ENCODE data around the gene DCAF17. TPM values are rescaled to one million over a fixed set of nuclear protein-coding genes. Genes with fewer than 3 reads are reported as not detected.
A peak's percentile ranks its signal among the peaks of the same experiment; 100 is the strongest.
"Not testable (repeated sequence)": the region's sequence is repeated elsewhere in the genome, so short reads cannot be mapped to it uniquely, and the experiment has no call there.

Gene DCAF17
- total RNA-seq, 1 experiment from 2014 or later = 24.7 TPM

DNA sequence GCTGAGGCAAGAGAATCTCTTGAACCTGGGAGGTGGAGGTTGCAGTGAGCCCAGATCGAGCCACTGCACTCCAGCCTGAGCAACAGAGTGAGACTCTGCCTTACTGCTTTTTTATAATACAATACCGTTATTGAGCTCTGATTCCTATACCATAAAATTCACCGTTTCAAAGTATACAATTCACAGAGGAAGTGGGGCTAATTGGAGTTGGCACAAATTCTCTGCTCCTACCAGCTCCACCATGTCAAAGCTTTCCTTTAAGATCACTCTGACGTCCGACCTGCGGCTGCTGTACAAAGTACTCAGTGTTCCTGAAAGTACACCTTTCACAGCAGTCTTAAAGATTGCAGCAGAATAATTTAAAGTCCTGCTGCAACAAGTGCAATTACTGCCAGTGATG is 58.6 kb downstream of the DCAF17 start:
- Histone ChIP-seq H3K27me3 (no peaks in the 10 kb centered on the region), H3K36me3 (no peaks in the 10 kb centered on the region), H3K4me3 (no peak overlapping the region), H3K4me1 (no peaks in the 10 kb centered on the region), H3K27ac (no peak overlapping the region), H3K9me3 (replicated peaks) (0 out of 2 replicates have a peak, but pooled peaks cover 3% of the 10 kb centered on the region)
- DNase-seq = no peak

DNA sequence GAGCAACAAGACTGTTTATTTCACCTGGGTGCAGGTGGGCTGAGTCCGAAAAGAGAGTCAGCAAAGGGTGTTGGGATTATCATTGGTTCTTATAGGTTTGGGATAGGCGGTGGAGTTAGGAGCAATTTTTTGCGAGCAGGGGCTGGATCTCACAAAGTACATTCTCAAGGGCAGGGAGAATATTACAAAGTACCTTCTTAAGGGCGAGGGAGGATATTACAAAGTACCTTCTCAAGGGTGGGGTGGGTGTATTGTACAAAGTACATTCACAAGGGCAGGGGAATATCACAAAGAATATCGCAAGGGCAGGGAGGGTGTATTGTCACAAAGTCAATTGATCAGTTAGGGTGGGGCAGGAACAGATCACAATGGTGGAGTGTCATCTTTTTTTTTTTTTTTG is 63.6 kb downstream of the DCAF17 start:
- not testable (repeated sequence) for H3K27ac ChIP-seq; H3K36me3 ChIP-seq; H3K4me1 ChIP-seq; H3K27me3 ChIP-seq; H3K9me3 ChIP-seq (replicated peaks); H3K4me3 ChIP-seq; DNase-seq

DNA sequence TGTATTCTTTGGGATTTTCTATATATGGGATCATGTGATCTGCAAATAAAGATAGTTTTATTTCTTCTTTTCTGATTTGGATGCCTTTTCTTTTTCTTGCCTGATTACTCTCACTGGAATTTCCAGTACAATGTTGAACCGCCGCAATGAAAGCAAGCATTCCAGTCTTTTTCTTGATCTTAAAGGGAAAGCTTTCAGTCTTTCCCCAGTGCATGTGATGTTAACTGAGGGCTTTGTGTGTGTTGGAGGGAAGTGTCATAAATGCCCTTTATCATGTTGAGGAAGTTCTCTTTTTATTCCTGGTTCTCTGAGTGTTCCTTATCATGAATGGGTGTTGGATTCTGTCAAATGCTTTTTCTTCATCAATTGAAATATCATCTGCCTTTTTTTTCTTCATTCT is 71.3 kb downstream of the DCAF17 start:
- no peak overlapping the region for H3K27ac ChIP-seq
- H3K4me1 ChIP-seq = no peaks in the 10 kb centered on the region
- DNase-seq = no peak
- no peak overlapping the region for H3K4me3 ChIP-seq
- no peaks in the 10 kb centered on the region for H3K9me3 ChIP-seq (replicated peaks)
- no peaks in the 10 kb centered on the region for H3K36me3 ChIP-seq
- no peaks in the 10 kb centered on the region for H3K27me3 ChIP-seq

DNA sequence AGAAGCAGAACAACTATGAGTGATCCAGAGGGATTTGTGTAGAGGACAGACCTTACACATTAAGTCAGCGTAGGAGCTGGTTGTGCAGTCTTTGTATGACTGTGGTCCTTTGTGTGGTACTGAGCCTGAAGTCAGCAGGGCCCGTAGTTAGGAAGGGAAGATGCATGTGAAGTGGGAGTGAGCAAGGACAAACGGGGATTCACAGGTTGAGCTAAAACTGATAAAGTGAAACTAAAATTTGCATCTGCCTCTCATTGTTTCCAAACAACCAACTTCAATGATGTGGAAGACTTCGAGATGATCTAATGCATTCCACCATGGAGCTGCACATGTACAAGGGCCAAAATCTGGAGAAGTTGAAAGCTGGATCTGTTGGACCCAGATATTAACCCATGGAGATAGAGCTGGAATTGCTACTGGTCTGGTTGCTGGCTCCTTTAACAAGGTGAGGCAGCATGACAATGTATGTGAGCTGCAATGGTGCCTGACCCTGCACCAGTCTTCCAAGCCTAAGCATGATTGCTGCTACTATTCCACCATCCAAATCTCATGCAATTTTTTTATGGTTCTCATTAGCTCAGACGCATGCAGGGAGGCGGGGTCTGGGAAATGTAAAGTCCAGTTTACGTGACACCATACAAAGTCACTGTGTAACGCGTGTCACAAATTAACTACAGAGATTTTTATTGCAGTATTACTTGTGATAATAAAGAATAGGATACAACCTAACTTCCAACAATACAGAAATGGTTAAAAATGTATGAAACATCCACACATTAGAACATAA is 76.1 kb downstream of the DCAF17 start:
- no peak for DNase-seq
- Histone ChIP-seq H3K27ac (no peak overlapping the region), H3K36me3 (no peaks in the 10 kb centered on the region), H3K4me3 (no peak overlapping the region), H3K27me3 (no peaks in the 10 kb centered on the region), H3K4me1 (no peaks in the 10 kb centered on the region), H3K9me3 (replicated peaks) (no peaks in the 10 kb centered on the region)

DNA sequence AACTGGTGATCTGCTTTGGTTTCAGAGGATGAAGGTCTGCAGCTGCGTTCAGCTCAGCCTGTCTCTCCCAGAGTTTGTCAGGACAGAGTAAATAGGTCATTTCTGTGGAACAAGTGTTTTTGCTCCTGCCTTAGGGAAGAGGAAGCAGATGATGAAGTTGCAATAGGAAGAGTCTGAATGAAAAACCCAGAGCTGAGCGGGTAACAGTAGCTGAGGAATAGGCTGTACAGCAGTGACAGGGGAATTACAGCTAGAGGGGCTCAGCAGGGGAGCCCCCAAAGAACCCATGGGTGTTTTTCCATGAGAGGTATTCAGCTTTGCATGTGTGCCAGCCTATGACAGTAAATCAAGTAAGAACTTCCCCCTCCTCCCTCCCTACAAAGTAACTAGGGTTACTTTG is 78.0 kb downstream of the DCAF17 start:
- H3K27ac ChIP-seq = no peak overlapping the region
- no peak for DNase-seq
- no peak overlapping the region for H3K4me3 ChIP-seq
- no peaks in the 10 kb centered on the region for H3K36me3 ChIP-seq
- no peaks in the 10 kb centered on the region for H3K9me3 ChIP-seq (replicated peaks)
- no peaks in the 10 kb centered on the region for H3K4me1 ChIP-seq
- no peaks in the 10 kb centered on the region for H3K27me3 ChIP-seq

DNA sequence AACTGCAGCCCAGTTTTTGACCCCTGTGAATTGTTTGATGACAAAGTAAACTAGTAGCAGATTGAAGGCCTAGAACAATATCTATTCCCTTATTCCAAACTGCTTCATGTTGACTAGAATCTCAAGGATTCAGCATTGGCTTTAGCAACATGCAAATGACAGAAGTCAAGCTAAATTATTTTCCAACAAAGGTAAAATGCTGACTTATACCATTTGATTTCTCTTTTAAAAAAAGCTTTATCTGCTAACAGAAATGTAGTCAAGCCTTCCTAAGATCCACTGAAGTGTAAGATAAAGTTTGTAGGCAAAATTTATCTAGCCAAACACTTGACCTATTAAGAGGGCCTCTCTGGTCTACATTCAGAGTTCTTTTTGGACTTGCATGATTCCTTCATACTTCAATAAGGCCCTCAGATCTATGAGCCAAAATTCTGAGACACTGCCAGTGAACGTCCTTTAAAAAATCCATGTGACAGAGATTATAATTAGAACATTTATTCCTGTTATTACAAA is 78.7 kb downstream of the DCAF17 start:
- DNase-seq = no peak
- no peaks in the 10 kb centered on the region for H3K9me3 ChIP-seq (replicated peaks)
- H3K27ac ChIP-seq = no peak overlapping the region
- no peaks in the 10 kb centered on the region for H3K4me1 ChIP-seq
- no peak overlapping the region for H3K4me3 ChIP-seq
- H3K36me3 ChIP-seq = no peaks in the 10 kb centered on the region
- H3K27me3 ChIP-seq = no peaks in the 10 kb centered on the region

DNA sequence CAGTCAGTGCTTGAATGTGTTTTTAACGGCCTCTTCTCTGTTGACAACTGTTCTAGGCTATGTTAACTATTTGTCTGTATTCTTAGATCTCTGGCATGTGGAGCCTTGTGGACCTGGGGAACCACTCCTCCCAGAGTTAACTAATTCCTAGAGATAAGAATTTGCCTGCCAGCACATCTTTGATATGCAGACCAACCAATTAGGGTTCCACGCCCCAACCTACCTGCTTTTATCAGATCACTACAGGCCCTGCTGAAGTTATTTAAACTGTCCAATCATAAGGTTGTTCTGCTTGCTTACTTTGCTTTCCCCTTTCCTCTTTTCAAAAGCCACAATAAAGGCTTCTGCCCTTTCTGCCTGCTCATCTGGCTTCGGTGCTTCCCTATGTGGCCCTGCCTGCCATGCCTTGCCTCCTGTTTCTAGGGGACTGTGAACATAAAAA is 79.7 kb downstream of the DCAF17 start:
- no peak overlapping the region for H3K27ac ChIP-seq
- no peaks in the 10 kb centered on the region for H3K4me1 ChIP-seq
- DNase-seq = no peak
- no peaks in the 10 kb centered on the region for H3K36me3 ChIP-seq
- no peak overlapping the region for H3K4me3 ChIP-seq
- no peaks in the 10 kb centered on the region for H3K27me3 ChIP-seq
- no peaks in the 10 kb centered on the region for H3K9me3 ChIP-seq (replicated peaks)

DNA sequence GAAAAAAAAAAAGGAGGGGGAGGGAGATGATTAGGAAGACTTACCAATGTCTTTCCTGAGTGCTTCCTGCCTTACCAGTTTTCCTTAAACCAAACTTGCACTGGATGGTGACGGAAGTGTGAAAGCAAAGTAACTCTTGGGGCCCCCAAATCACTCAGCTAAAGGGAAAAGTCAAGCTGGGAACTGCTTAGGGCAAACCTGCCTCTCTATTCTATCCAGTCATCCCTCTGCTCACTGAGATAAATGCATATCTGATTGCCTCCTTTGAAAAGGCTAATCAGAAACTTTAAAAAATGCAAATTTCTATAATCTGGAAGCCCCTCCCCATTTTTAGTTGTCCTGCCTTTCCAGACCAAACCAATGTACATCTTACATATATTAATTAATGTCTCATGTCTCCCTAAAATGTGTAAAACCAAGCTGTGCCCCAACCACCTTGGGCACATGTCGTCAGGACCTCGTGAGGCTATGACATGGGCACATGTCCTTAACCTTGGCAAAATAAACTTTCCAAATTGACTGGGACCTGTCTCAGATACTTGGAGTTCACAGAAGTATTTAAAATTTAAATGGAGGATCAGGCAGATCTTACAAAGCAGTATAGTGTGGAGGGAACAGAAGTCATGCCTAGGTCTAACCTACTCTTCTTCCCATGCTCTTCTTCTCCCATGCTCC is 81.0 kb downstream of the DCAF17 start:
- Histone ChIP-seq H3K27me3 (no peaks in the 10 kb centered on the region), H3K36me3 (no peaks in the 10 kb centered on the region), H3K4me3 (no peak overlapping the region), H3K9me3 (replicated peaks) (no peaks in the 10 kb centered on the region), H3K4me1 (no peaks in the 10 kb centered on the region), H3K27ac (no peak overlapping the region)
- no peak for DNase-seq

DNA sequence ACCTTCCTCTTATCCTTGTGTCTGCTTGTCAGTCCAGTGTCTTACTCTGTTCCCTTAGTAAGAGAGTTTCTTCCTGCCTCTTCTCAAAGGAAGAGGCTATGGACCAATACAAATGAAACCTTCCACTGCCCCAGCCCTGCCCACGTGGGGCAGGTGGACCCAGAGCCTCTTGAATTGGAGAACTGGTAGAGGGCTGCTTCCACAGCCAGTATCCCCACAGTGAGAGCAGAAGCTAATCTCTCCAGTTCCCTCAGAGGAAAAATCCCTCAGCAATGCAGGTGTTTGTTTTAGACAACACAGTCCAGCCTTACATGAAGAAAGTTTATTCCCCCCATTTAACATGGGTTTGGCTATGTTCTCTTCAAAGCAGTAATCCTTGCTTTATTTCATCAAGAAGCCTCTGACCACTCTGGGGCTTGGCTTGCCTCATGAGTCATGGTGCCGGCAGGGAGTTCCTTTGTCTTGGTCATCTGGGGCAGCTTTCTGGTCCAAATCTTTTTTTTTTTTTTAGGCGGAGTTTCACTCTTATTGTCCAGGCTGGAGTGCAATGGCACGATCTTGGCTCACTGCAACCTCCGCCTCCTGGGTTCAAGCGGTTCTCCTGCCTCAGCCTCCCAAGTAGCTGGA is 81.8 kb downstream of the DCAF17 start:
- Histone ChIP-seq H3K4me1 (no peaks in the 10 kb centered on the region), H3K27me3 (no peaks in the 10 kb centered on the region), H3K36me3 (no peaks in the 10 kb centered on the region), H3K9me3 (replicated peaks) (no peaks in the 10 kb centered on the region), H3K27ac (no peak overlapping the region), H3K4me3 (no peak overlapping the region)
- no peak for DNase-seq

DNA sequence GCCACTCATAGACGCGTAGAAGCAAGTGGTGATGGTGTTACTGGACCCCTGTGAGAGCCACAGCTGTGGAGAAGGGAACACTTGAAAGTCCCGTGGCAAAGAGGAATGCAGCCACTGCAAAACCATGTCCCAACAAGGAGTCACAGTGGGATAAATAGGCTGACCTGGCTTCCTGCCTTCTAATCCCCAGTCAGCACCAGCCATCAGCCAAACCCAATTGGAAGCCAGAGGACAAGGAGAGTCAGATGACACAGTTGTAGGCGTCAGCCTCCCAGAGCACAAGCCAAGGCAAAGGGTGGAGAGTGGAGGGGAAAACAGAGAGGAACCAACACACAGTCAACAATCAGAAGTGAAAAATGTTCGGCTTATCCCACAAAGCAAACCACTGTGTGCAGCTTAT is 82.8 kb downstream of the DCAF17 start:
- Histone ChIP-seq H3K4me1 (0 out of 2 replicates have a peak, but pooled peaks cover 3% of the 10 kb centered on the region), H3K27ac (no peak overlapping the region), H3K9me3 (replicated peaks) (no peaks in the 10 kb centered on the region), H3K4me3 (no peak overlapping the region), H3K36me3 (no peaks in the 10 kb centered on the region), H3K27me3 (no peaks in the 10 kb centered on the region)
- DNase-seq = peak; percentile 44 to 58

DNA sequence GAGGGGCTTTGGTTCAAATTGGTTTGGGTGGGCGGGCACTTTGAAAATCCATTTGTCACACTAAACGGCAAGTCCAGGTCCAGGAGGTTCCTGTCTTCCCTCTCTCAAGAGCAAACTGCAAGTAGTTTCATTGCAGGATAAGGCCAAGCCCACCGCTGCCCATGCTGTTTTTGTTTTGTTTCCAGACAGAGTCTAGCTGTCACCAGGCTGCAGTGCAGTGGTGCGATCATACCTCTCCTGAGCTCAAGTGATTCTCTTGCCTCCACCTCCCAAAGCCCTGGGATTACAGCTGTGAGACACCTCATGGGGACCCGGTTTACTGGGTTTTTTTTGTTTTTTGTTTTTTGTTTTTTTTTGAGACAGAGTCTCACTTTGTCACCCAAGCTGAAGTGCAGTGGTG is 86.4 kb downstream of the DCAF17 start:
- no peak overlapping the region for H3K27ac ChIP-seq
- H3K27me3 ChIP-seq = no peaks in the 10 kb centered on the region
- H3K4me1 ChIP-seq = 0 out of 2 replicates have a peak, but pooled peaks cover 3% of the 10 kb centered on the region
- peaks cover 4% of the 10 kb centered on the region for H3K36me3 ChIP-seq
- H3K9me3 ChIP-seq (replicated peaks) = no peaks in the 10 kb centered on the region
- no peak overlapping the region for H3K4me3 ChIP-seq
- DNase-seq = no peak

DNA sequence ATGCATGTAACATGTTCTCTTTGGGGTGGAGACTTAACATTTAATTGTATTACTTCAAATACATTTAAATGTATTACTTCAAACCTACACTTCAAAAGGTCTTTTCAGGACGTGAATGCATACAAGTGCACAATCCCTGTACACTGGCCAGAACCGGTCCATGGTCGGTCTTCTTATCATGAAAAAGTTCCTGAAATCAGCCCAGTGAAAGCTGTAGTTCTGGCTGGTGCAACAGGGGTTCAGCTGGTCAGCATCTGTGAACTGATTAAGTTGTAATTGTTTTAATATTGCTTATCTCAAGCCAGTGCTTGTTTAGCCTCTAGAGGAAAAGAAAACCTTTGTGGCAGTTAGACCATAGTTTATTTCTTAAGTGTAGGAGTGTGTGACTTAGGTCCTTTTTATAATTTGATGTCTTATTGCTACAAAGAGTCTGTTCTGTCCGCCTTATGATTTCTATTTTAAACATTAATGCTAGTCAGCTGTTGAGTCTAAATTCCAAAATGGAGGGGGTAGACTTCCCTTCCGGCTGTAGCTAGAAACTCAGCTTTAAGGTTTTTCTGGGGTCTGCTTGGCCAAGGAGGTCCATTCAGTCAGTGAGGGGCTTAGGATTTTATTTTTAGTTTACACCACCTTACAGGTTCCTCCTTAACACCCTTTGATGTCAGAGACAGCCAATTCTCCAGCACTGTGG is 87.5 kb downstream of the DCAF17 start:
- Histone ChIP-seq H3K27ac (peak overlapping the region; percentile 91), H3K36me3 (peaks cover 5% of the 10 kb centered on the region), H3K4me1 (0 out of 2 replicates have a peak, but pooled peaks cover 3% of the 10 kb centered on the region), H3K4me3 (peak overlapping the region; percentile 89), H3K27me3 (no peaks in the 10 kb centered on the region), H3K9me3 (replicated peaks) (no peaks in the 10 kb centered on the region)
- peak in 1 of 2 experiments; percentile 18 for DNase-seq

DNA sequence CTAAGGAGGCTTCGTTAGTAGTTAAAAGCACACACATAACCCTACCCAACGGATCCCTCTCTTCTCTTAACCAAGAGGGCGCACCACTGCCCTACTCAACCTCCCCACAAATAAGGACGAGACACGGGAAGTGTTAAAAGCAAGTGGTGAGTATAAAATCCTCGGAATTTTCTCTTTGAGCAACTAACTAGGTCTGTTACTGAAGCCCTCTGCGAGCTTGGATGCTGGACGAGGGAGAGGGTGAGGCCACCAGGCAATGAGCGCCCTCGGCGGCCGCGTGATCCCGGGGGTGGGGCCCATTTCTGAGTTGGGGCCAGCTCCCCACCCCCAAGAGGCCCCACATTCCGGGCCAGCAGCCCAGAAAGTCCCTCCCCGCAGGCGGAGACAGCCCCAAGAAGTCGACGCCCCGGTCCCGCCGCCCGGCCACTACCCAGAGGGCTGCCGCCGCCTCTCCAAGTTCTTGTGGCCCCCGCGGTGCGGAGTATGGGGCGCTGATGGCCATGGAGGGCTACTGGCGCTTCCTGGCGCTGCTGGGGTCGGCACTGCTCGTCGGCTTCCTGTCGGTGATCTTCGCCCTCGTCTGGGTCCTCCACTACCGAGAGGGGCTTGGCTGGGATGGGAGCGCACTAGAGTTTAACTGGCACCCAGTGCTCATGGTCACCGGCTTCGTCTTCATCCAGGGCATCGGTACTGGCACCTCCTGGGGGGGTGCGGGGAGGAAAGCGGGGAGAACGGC is 88.2 kb downstream of the DCAF17 start, which contains the start of gene CYBRD1:
Gene CYBRD1, plus strand, starts transcription at position 423 of the 736 bp plus-strand sequence. Its CDS starts 72 bp downstream, at position 495.
- Histone ChIP-seq H3K9me3 (replicated peaks) (no peaks in the 10 kb centered on the region), H3K27me3 (no peaks in the 10 kb centered on the region), H3K4me1 (0 out of 2 replicates have a peak, but pooled peaks cover 3% of the 10 kb centered on the region), H3K36me3 (peaks cover 5% of the 10 kb centered on the region), H3K27ac (peak within 1 kb of the TSS; percentile 91), H3K4me3 (peak within 1 kb of the TSS; percentile 89)
- DNase-seq = peak; percentile 91

DNA sequence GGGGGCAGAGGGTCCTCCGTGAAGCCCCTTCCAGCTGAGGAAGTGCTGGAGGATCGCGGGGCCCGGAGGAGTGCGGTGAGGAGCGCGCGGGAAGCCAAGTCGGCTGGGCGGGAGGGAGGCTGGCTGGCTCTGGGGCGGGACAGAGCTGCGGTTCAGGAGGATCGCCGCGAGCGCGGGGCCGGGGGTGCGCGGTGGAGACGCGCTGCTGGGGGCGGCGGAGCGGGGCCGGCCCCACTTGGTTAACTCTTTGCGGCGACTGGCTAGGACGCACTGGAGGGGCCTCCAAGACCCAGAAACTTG is 88.7 kb downstream of the DCAF17 start:
- Histone ChIP-seq H3K9me3 (replicated peaks) (no peaks in the 10 kb centered on the region), H3K4me1 (0 out of 2 replicates have a peak, but pooled peaks cover 3% of the 10 kb centered on the region), H3K36me3 (peaks cover 5% of the 10 kb centered on the region), H3K27ac (peak overlapping the region; percentile 91), H3K27me3 (no peaks in the 10 kb centered on the region), H3K4me3 (peak overlapping the region; percentile 89)
- peak; percentile 48 to 64 for DNase-seq

Measured in SJCRH30 (cell line).